ENCODE data around the gene SMCO1. TPM values are rescaled to one million over a fixed set of nuclear protein-coding genes. Genes with fewer than 3 reads are reported as not detected.

Gene SMCO1
- total RNA-seq: not detected

GRCh38 chr3:196514913-196515621 lies at the start of gene SMCO1:
Gene SMCO1 (minus strand): TSS chr3:196515346. CDS start chr3:196515209, 137 bp downstream.
- DNase-seq: no peak
- H3K9ac ChIP-seq (ENCODE audit: low read depth in 2 of 2, low read length in 2 of 2): no peak within 1 kb of the TSS
- no peak for TF ChIP-seq CTCF (IDR thresholded peaks at IDR 0.05)
- intact Hi-C loops (cut with DNase I): no loop called here
- H3K9me3 ChIP-seq: peaks cover 9% of the 10 kb centered on the region
- no peaks in the 10 kb centered on the region for H3K36me3 ChIP-seq
- H3K27ac ChIP-seq: no peak within 1 kb of the TSS
- H3K4me1 ChIP-seq: no peaks in the 10 kb centered on the region
- H3K27me3 ChIP-seq: no peaks in the 10 kb centered on the region
- no peak within 1 kb of the TSS for H3K4me3 ChIP-seq

GRCh38 chr3:196563721-196564225 lies 48.6 kb upstream of the SMCO1 start:
- Histone ChIP-seq H3K9ac (ENCODE audit: low read depth in 2 of 2, low read length in 2 of 2) (no peak overlapping the region), H3K36me3 (no peaks in the 10 kb centered on the region)
- intact Hi-C loops (cut with DNase I): no loop called here

GRCh38 chr3:196559826-196560225 lies 44.7 kb upstream of the SMCO1 start:
- H3K4me3 ChIP-seq: no peak overlapping the region
- TF ChIP-seq CTCF (IDR thresholded peaks at IDR 0.05): no peak

More at GRCh38 chr3:196563721-196564225, 48.6 kb upstream of the SMCO1 start:
- no peaks in the 10 kb centered on the region for H3K4me1 ChIP-seq
- no peak overlapping the region for H3K4me3 ChIP-seq
- H3K9me3 ChIP-seq: no peaks in the 10 kb centered on the region
- no peak overlapping the region for H3K27ac ChIP-seq
- H3K27me3 ChIP-seq: no peaks in the 10 kb centered on the region
- no peak for DNase-seq
- no peak for TF ChIP-seq CTCF (IDR thresholded peaks at IDR 0.05)

GRCh38 chr3:196558476-196558875 lies 43.3 kb upstream of the SMCO1 start:
- no peaks in the 10 kb centered on the region for H3K27me3 ChIP-seq
- no peak overlapping the region for H3K27ac ChIP-seq
- H3K9me3 ChIP-seq: no peaks in the 10 kb centered on the region
- intact Hi-C loops (cut with DNase I): no loop called here
- H3K9ac ChIP-seq (ENCODE audit: low read depth in 2 of 2, low read length in 2 of 2): no peak overlapping the region
- no peak for DNase-seq
- TF ChIP-seq CTCF (IDR thresholded peaks at IDR 0.05): no peak
- no peaks in the 10 kb centered on the region for H3K36me3 ChIP-seq
- H3K4me1 ChIP-seq: no peaks in the 10 kb centered on the region
- no peak overlapping the region for H3K4me3 ChIP-seq

More at GRCh38 chr3:196559826-196560225, 44.7 kb upstream of the SMCO1 start:
- H3K9me3 ChIP-seq: no peaks in the 10 kb centered on the region
- intact Hi-C loops (cut with DNase I): no loop called here
- no peak for DNase-seq
- no peak overlapping the region for H3K9ac ChIP-seq (ENCODE audit: low read depth in 2 of 2, low read length in 2 of 2)
- H3K27ac ChIP-seq: no peak overlapping the region
- H3K27me3 ChIP-seq: no peaks in the 10 kb centered on the region
- no peaks in the 10 kb centered on the region for H3K4me1 ChIP-seq
- no peaks in the 10 kb centered on the region for H3K36me3 ChIP-seq

- no peaks in the 10 kb centered on the region for H3K36me3 ChIP-seq
- no peak overlapping the region for H3K4me3 ChIP-seq
- intact Hi-C loops (cut with DNase I): no loop called here
- H3K27ac ChIP-seq: no peak overlapping the region
- H3K9me3 ChIP-seq: no peaks in the 10 kb centered on the region
- no peak overlapping the region for H3K9ac ChIP-seq (ENCODE audit: low read depth in 2 of 2, low read length in 2 of 2)
- no peak for DNase-seq
- no peaks in the 10 kb centered on the region for H3K27me3 ChIP-seq
- no peaks in the 10 kb centered on the region for H3K4me1 ChIP-seq
- no peak for TF ChIP-seq CTCF (IDR thresholded peaks at IDR 0.05)
Observed at GRCh38 chr3:196557236-196557635, 42.1 kb upstream of the SMCO1 start.
